NT2/D1 (cell line): ENCODE measurements around the gene RFT1.

ENCODE experiments used
- YY1 ChIP-seq: IDR thresholded peaks from 2 replicates; pipeline ENCODE4 v1.6.1; 2011; ENCODE audit not compliant: insufficient read length, insufficient read depth
- ZNF274 ChIP-seq: IDR thresholded peaks from 2 replicates; pipeline ENCODE4 v1.6.1; 2011; ENCODE audit warnings: mild to moderate bottlenecking, low read depth, low read length

GRCh38 chr3:53153264-53153823 lies 23.1 kb upstream of the RFT1 start:
- TF ChIP-seq YY1 (no peak), ZNF274 (no peak)
